Choroid plexus epithelial cell (primary cell): ENCODE data around the gene TNRC6A.
"Not testable (repeated sequence)": the region's sequence is repeated elsewhere in the genome, so short reads cannot be mapped to it uniquely, and the experiment has no call there.

ENCODE experiments used
- DNase-seq: peaks from one replicate; pipeline ENCODE4 v3.0.0-alpha.2; 2010; ENCODE audit warnings: low read depth
- H3K4me3 ChIP-seq: 2 replicates; pipeline ENCODE4 v1.5.1; 2011; ENCODE audit warnings: low read depth, mild to moderate bottlenecking, control low read depth, low read length, moderate library complexity
- TF ChIP-seq, protein P1 (sequence below): conservative IDR thresholded peaks from 2 replicates; pipeline ENCODE4 v1.5.1; 2011; ENCODE audit warnings: low read depth, mild to moderate bottlenecking, control low read depth, inconsistent platforms, low read length, moderate library complexity

Gene TNRC6A

DNA sequence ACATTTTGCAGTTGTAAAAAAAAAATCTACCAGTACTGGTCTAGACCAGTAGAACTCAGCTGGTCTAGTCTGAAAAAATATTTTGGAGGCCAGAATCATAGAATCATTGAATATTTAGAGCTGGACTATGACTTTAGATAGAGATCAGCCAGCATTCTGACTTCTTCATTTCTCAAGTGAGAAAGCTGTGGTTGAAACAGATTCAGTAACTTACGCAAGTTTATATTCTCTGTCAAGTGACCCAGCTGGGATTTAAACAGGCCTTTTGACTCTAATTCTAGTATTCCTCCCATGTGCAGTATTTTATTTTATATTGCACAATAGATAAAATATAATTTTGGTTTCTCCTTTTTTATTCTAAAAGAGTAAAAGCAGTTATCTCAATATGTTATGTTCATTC is 4.9 kb downstream of the TNRC6A start:
- no peak overlapping the region for H3K4me3 ChIP-seq
- DNase-seq: peak; percentile 62
- TF ChIP-seq, protein P1, sequence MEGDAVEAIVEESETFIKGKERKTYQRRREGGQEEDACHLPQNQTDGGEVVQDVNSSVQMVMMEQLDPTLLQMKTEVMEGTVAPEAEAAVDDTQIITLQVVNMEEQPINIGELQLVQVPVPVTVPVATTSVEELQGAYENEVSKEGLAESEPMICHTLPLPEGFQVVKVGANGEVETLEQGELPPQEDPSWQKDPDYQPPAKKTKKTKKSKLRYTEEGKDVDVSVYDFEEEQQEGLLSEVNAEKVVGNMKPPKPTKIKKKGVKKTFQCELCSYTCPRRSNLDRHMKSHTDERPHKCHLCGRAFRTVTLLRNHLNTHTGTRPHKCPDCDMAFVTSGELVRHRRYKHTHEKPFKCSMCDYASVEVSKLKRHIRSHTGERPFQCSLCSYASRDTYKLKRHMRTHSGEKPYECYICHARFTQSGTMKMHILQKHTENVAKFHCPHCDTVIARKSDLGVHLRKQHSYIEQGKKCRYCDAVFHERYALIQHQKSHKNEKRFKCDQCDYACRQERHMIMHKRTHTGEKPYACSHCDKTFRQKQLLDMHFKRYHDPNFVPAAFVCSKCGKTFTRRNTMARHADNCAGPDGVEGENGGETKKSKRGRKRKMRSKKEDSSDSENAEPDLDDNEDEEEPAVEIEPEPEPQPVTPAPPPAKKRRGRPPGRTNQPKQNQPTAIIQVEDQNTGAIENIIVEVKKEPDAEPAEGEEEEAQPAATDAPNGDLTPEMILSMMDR: no peak

DNA sequence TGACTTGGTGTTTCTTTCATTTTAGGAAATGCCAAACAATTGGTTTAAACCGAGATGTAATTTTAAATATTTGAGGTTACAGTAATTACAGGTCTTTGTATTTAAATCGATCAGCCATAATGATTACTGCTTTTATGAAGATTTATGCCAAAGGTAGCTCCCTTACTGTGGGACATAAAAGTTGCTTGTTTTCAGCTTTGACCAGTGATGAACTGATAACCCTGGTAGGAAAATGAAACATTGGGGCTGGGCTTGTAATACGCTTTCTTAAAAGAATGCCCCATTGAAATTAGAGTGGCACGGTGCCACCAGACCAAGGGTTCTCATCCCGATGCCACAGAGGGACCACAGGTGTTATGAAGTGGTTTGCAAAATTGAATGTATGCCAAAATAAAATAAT is 7.3 kb downstream of the TNRC6A start:
- H3K4me3 ChIP-seq: no peak overlapping the region
- TF ChIP-seq, protein P1: no peak
- DNase-seq: peak; percentile 12

DNA sequence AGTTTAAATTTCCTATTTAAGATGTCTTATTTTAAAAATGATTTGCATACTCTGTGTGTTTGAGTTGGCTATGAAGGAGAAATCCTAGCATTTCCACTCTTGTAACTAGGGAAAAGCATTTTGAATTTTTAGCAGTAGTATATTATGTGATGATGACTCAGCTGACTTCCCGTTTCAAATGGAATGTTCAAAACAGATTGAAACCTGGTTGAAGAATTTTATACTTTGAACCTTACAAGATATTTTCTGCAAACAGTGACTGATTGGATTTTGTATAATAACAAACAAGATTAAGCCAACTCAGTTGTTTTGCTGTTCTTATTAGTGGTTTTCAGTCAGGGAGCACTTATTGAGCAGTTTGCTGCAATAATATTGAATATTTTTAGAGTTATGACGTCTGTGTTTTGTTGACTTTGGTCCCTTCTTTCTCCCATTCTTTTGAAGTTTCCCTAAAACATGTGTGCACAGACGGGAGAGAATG is 8.0 kb downstream of the TNRC6A start:
- no peak overlapping the region for H3K4me3 ChIP-seq
- TF ChIP-seq, protein P1: no peak
- peak; percentile 72 for DNase-seq

DNA sequence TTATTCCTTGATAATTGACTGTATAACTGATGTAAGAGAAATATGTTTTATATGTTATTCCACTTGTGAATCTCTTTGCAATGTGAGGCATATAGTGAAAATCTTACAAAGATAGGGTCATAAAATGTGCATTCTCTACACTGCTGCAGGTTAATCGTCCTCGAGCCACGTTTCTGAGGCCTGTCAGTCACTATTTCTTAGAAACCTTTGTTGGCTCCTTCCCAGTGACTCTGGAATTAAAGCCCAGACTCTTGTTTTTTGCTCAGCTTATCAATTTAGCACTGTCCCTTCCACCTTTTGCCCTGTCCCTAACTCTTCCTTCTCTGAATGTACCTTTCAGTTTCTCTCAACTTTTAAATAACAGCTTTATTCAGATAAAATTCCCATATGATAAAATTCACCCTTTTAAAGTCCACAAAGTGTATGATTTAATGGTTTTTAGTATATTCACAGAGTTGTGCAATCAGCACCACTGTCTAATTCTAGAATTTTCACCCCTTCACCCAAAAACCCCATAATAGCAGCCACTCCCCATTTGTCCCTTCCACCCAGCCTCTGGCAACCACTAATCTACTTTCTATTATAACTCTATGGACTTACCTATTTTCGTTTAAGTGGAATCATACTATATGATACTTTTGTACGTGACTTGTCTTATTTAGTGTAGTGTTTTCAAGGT is 8.6 kb downstream of the TNRC6A start:
- TF ChIP-seq, protein P1: no peak
- H3K4me3 ChIP-seq: no peak overlapping the region
- DNase-seq: no peak

DNA sequence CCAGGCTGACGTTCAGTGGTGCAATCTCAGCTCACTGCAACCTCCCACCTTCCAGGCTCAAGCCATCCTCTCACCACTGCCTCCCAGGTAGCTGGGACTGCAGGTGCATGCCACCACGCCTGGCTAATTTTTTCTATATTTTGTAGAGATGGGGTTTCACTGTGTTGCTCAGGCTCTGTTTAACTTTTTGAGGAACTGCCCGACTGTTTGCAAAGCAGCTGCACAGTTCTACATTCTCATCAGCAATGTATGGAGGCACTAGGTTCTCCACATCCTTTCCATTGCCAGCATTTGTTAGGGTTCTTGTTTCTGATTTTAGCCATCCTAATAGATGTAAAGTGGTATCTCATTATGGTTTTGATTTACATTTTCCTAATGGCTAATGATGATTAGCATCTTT is 9.4 kb downstream of the TNRC6A start:
- DNase-seq: no peak
- H3K4me3 ChIP-seq: no peak overlapping the region
- TF ChIP-seq, protein P1: no peak

DNA sequence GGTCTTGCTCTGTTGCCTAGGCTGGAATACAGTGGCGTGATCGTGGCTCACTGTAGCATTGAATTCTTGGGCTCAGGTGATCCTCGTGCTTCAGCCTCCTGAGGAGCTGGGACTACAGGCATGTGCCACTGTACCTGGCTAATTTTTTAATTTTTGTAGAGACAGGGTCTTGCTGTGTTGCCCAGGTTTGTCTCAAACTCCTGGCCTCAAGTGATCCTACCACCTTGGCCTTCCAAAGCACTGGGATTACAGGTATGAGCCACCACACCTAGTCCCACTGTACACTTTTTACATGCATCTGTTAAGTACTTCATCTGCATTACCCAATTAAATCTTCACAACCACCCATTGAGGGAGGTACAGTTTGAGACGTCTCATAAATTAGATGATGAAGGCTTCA is 12.4 kb downstream of the TNRC6A start:
- TF ChIP-seq, protein P1: no peak
- H3K4me3 ChIP-seq: no peak overlapping the region
- no peak for DNase-seq

DNA sequence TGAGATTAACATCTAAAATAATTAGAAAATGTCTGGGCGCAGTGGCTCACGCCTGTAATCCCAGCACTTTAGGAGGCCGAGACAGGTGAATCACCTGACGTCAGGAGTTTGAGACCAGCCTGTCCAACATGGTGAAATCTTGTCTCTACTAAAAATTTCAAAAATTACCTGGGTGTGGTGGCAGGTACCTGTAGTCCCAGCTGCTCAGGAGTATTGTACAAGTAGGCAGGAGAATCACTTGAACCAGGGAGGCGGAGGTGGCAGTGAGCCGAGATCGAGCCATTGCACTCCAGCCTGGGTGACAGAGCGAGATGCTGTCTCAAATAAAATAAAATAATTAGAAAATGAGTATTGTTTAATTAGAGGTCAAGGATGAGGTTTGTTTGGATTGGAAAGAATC is 13.2 kb downstream of the TNRC6A start:
- not testable (repeated sequence) for H3K4me3 ChIP-seq, DNase-seq
